GM12878 (cell line): ENCODE data around the gene ADAMTSL2.

Experiments used
- CBFB ChIP-seq: IDR thresholded peaks from 2 replicates; pipeline ENCODE4 v1.6.1; 2016; ENCODE audit warnings: antibody characterized with exemption, low read depth
- CREB1 ChIP-seq: IDR thresholded peaks from 2 replicates; pipeline ENCODE4 v1.6.1; 2012; ENCODE audit warnings: low read depth, mild to moderate bottlenecking, inconsistent platforms
- JUND ChIP-seq: IDR thresholded peaks from 2 replicates; pipeline ENCODE4 v1.6.1; 2012; ENCODE audit warnings: low read depth, mild to moderate bottlenecking, low read length, improper control_type of control experiment, moderate library complexity
- POLR2A ChIP-seq: IDR thresholded peaks from 2 replicates; pipeline ENCODE4 v1.6.1; 2011; ENCODE audit warnings: low read depth, mild to moderate bottlenecking, low read length
- RAD21 ChIP-seq: IDR thresholded peaks from 2 replicates; pipeline ENCODE4 v1.6.1; 2011; ENCODE audit warnings: mild to moderate bottlenecking, low read depth, low read length, moderate library complexity; ENCODE audit not compliant: insufficient read depth
- SKIL ChIP-seq: fragments of 450-650 bp; IDR thresholded peaks from 2 replicates; pipeline ENCODE4 v1.6.1; 2017; ENCODE audit warnings: mild to moderate bottlenecking, low read depth, inconsistent platforms; ENCODE audit not compliant: poor library complexity, severe bottlenecking
- SMC3 ChIP-seq: IDR thresholded peaks from 2 replicates; pipeline ENCODE4 v1.6.1; 2011; ENCODE audit warnings: low read length, improper control_type of control experiment, borderline replicate concordance
- SPI1 ChIP-seq: IDR thresholded peaks from 2 replicates; pipeline ENCODE4 v1.6.1; 2011; ENCODE audit warnings: low read depth, mild to moderate bottlenecking, low read length, moderate library complexity, borderline replicate concordance; ENCODE audit not compliant: insufficient read depth
- TARDBP ChIP-seq: IDR thresholded peaks from 2 replicates; pipeline ENCODE4 v1.6.1; 2016; ENCODE audit warnings: borderline replicate concordance
- USF2 ChIP-seq: IDR thresholded peaks from 2 replicates; pipeline ENCODE4 v1.6.1; 2011; ENCODE audit warnings: low read depth, low read length, improper control_type of control experiment, borderline replicate concordance
- ZBTB40 ChIP-seq: fragments of 450-650 bp; IDR thresholded peaks from 2 replicates; pipeline ENCODE4 v1.6.1; 2016; ENCODE audit warnings: mild to moderate bottlenecking, moderate library complexity, borderline replicate concordance
- TF ChIP-seq, protein P1 (sequence below): fragments of 450-650 bp; IDR thresholded peaks from 2 replicates; pipeline ENCODE4 v1.6.1; 2018; ENCODE audit warnings: borderline replicate concordance, mild to moderate bottlenecking; ENCODE audit not compliant: partially characterized antibody
- TF ChIP-seq, protein P2 (sequence below), 3 experiments: IDR thresholded peaks in 2 of 3; conservative IDR thresholded peaks in 1 of 3; 2 replicates each; pipeline ENCODE4 v1.5.1; 2011; ENCODE audit warnings: low read depth in 3 of 3, low read length in 3 of 3, mild to moderate bottlenecking in 3 of 3, control low read depth in 2 of 3, moderate library complexity in 2 of 3, inconsistent platforms in 1 of 3, mixed read lengths in 1 of 3; ENCODE audit not compliant: control insufficient read depth in 2 of 3, insufficient read depth in 1 of 3; ENCODE audit errors: extremely low read depth in 1 of 3

- TF ChIP-seq USF2 = no peak
- no peak for TF ChIP-seq TARDBP
- no peak for TF ChIP-seq ZBTB40
- TF ChIP-seq, protein P1, sequence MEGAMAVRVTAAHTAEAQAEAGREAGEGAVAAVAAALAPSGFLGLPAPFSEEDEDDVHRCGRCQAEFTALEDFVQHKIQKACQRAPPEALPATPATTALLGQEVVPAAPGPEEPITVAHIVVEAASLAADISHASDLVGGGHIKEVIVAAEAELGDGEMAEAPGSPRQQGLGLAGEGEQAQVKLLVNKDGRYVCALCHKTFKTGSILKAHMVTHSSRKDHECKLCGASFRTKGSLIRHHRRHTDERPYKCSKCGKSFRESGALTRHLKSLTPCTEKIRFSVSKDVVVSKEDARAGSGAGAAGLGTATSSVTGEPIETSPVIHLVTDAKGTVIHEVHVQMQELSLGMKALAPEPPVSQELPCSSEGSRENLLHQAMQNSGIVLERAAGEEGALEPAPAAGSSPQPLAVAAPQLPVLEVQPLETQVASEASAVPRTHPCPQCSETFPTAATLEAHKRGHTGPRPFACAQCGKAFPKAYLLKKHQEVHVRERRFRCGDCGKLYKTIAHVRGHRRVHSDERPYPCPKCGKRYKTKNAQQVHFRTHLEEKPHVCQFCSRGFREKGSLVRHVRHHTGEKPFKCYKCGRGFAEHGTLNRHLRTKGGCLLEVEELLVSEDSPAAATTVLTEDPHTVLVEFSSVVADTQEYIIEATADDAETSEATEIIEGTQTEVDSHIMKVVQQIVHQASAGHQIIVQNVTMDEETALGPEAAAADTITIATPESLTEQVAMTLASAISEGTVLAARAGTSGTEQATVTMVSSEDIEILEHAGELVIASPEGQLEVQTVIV = no peak
- no peak for TF ChIP-seq RAD21
- TF ChIP-seq, protein P2, sequence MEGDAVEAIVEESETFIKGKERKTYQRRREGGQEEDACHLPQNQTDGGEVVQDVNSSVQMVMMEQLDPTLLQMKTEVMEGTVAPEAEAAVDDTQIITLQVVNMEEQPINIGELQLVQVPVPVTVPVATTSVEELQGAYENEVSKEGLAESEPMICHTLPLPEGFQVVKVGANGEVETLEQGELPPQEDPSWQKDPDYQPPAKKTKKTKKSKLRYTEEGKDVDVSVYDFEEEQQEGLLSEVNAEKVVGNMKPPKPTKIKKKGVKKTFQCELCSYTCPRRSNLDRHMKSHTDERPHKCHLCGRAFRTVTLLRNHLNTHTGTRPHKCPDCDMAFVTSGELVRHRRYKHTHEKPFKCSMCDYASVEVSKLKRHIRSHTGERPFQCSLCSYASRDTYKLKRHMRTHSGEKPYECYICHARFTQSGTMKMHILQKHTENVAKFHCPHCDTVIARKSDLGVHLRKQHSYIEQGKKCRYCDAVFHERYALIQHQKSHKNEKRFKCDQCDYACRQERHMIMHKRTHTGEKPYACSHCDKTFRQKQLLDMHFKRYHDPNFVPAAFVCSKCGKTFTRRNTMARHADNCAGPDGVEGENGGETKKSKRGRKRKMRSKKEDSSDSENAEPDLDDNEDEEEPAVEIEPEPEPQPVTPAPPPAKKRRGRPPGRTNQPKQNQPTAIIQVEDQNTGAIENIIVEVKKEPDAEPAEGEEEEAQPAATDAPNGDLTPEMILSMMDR (IDR thresholded peaks at IDR 0.05 in 2 of 3, conservative IDR thresholded peaks at IDR 0.05 in 1 of 3; ENCODE audit: control insufficient read depth in 2 of 3, extremely low read depth in 1 of 3, insufficient read depth in 1 of 3, low read depth in 3 of 3, low read length in 3 of 3) = no peak
- TF ChIP-seq JUND = no peak
- no peak for TF ChIP-seq CREB1
- TF ChIP-seq SPI1 = no peak
- TF ChIP-seq SKIL = no peak
- no peak for TF ChIP-seq CBFB
- no peak for TF ChIP-seq POLR2A
- no peak for TF ChIP-seq SMC3
Observed at GRCh38 chr9:133615186-133615585, 80.7 kb downstream of the ADAMTSL2 start.
